B cell (primary cell): Measurements from ENCODE around the gene COBLL1. TPM values are rescaled to one million over a fixed set of nuclear protein-coding genes. Genes with fewer than 3 reads are reported as not detected.

Experiments used
- ATAC-seq: fragments of 200-7000 bp; cut with Tn5 transposase; one replicate; pipeline ENCODE4 v1.10.0; 2021; ENCODE audit warnings: low read depth, mild to moderate bottlenecking, moderate number of reproducible peaks, moderate library complexity
- CTCF ChIA-PET: fragments of 350-600 bp; sonication (Branson Sonifier 250); formaldehyde crosslinking; loops from one replicate; lab custom pipeline; 2021; ENCODE audit warnings: antibody characterized with exemption, inconsistent platforms; lab: Charles Lee
- POLR2A ChIA-PET: fragments of 350-600 bp; sonication (Branson Sonifier 250); formaldehyde crosslinking; loops from one replicate; lab custom pipeline; 2021; ENCODE audit warnings: antibody characterized with exemption; lab: Charles Lee
- DNase-seq: peaks from one replicate; pipeline ENCODE4 v3.0.0; 2013
- H2AFZ ChIP-seq: 2 replicates; pipeline ENCODE4 v1.6.1; 2012; ENCODE audit warnings: mild to moderate bottlenecking, low read depth, low read length; ENCODE audit not compliant: insufficient read depth, poor library complexity, severe bottlenecking
- H3K27ac ChIP-seq, 2 donors: 1 replicate in 1 of 2; 2 replicates in 1 of 2; pipeline ENCODE4 v1.5.1; 2012 to 2013; ENCODE audit warnings: low read length in 2 of 2, mild to moderate bottlenecking in 2 of 2, moderate library complexity in 1 of 2
- H3K27me3 ChIP-seq, 4 experiments: fragments of 200-600 bp in 1 of 4; sonication (generic) in 1 of 4; replicated peaks in 1 of 4; 1 replicate in 2 of 4; 2 replicates in 2 of 4; pipeline versions ENCODE4 v1.6.1 to v1.7.0; 2013 to 2016; ENCODE audit warnings: low read length in 3 of 4, mild to moderate bottlenecking in 2 of 4, mixed read lengths in 1 of 4, moderate library complexity in 1 of 4; ENCODE audit not compliant: insufficient read depth in 4 of 4, control insufficient read depth in 3 of 4; ENCODE audit errors: control extremely low read depth in 1 of 4
- H3K36me3 ChIP-seq, 2 experiments: replicated peaks in 1 of 2; 1 replicate in 1 of 2; 2 replicates in 1 of 2; pipeline versions ENCODE4 v1.6.1 to v1.7.1; 2013; ENCODE audit warnings: low read length in 1 of 2; ENCODE audit not compliant: insufficient read depth in 2 of 2, control insufficient read depth in 1 of 2; ENCODE audit errors: control extremely low read depth in 1 of 2, extremely low read depth in 1 of 2
- H3K4me1 ChIP-seq, 2 donors: fragments of 200-600 bp in 1 of 2; sonication (generic) in 1 of 2; 1 replicate in 1 of 2; 2 replicates in 1 of 2; pipeline versions ENCODE4 v1.5.1 to v1.6.1; 2013 to 2017; ENCODE audit warnings: low read length in 2 of 2; ENCODE audit not compliant: control insufficient read depth in 2 of 2, insufficient read depth in 2 of 2
- H3K4me2 ChIP-seq: replicated peaks from 2 replicates; pipeline ENCODE3; 2012; ENCODE audit warnings: mild to moderate bottlenecking, low read depth, low read length; ENCODE audit not compliant: poor library complexity, severe bottlenecking
- H3K4me3 ChIP-seq, 5 experiments: fragments of 200-600 bp in 1 of 5; sonication (generic) in 1 of 5; 1 replicate in 3 of 5; 2 replicates in 2 of 5; pipeline versions ENCODE4 v1.5.1 to v1.7.0; 2011 to 2016; ENCODE audit warnings: low read length in 4 of 5, mild to moderate bottlenecking in 4 of 5, low read depth in 2 of 5, control low read depth in 1 of 5, moderate library complexity in 1 of 5; ENCODE audit not compliant: insufficient read depth in 1 of 5; ENCODE audit errors: control extremely low read depth in 1 of 5, extremely low read depth in 1 of 5
- H3K79me2 ChIP-seq: fragments of 200-600 bp; sonication (generic); one replicate; pipeline ENCODE4 v1.6.0; 2016; ENCODE audit warnings: low read length; ENCODE audit not compliant: control insufficient read depth, insufficient read depth
- H3K9ac ChIP-seq: fragments of 200-600 bp; sonication (generic); 2 replicates; pipeline ENCODE4 v1.6.1; 2017; ENCODE audit warnings: mild to moderate bottlenecking, low read length, moderate library complexity
- H3K9me3 ChIP-seq, 3 donors: one replicate each; pipeline versions ENCODE4 v1.6.1 to v1.7.1; 2013; ENCODE audit warnings: low read length in 2 of 3; ENCODE audit not compliant: control insufficient read depth in 2 of 3, insufficient read depth in 1 of 3; ENCODE audit errors: control extremely low read depth in 1 of 3
- H4K20me1 ChIP-seq: 2 replicates; pipeline ENCODE4 v1.6.0; 2012; ENCODE audit warnings: mild to moderate bottlenecking, low read length; ENCODE audit not compliant: insufficient read depth, control insufficient read depth, poor library complexity, severe bottlenecking
- H3K27ac Mint-ChIP-seq: one replicate; pipeline ENCODE4 v1.8.0; 2021; ENCODE audit warnings: mixed read lengths
- H3K27me3 Mint-ChIP-seq: one replicate; pipeline ENCODE4 v1.8.0; 2021; ENCODE audit warnings: mixed read lengths
- H3K4me1 Mint-ChIP-seq: one replicate; pipeline ENCODE4 v1.8.0; 2021; ENCODE audit warnings: mixed read lengths
- H3K4me3 Mint-ChIP-seq: one replicate; pipeline ENCODE4 v1.8.0; 2021; ENCODE audit warnings: mixed read lengths
- H3K9me3 Mint-ChIP-seq: one replicate; pipeline ENCODE4 v1.8.0; 2022; ENCODE audit warnings: mixed read lengths; ENCODE audit not compliant: insufficient read depth
- CTCF ChIP-seq: fragments of 200-600 bp; IDR thresholded peaks from one replicate; pipeline ENCODE4 v1.8.0; 2022; ENCODE audit warnings: antibody characterized with exemption, mild to moderate bottlenecking
- EZH2 ChIP-seq: IDR thresholded peaks from 2 replicates; pipeline ENCODE4 v1.6.1; 2012; ENCODE audit warnings: borderline replicate concordance, low read depth, mild to moderate bottlenecking, moderate library complexity, low read length; ENCODE audit not compliant: insufficient read depth, poor library complexity, severe bottlenecking
- WGBS: methylation state at CpG from one replicate; pipeline ENCODE4 v1.1.5; 2013; ENCODE audit warnings: missing lambda C conversion rate; ENCODE audit not compliant: insufficient coverage; 5-methylcytosine and 5-hydroxymethylcytosine counted together
- intact Hi-C: fragments of 100-400 bp; cut with micrococcal nuclease; formaldehyde crosslinking; loops from one replicate; pipeline ENCODE4 v1.10.0; 2022
- polyA plus RNA-seq: library from polyadenylated mRNA; depleted of rRNA; stranded (reverse); fragments of >200 nt; gene quantifications from 2 replicates; pipeline ENCODE4 v1.2.3, GENCODE V29; 2012
- total RNA-seq, 2 donors: library from RNA; stranded (reverse); fragments of 120-200 nt in 1 of 2; gene quantifications; 1 replicate in 1 of 2; 2 replicates in 1 of 2; pipeline versions ENCODE4 v1.2.3 to v1.2.4, GENCODE V29; 2013 to 2022

COBLL1 gene
- total and polyA plus RNA-seq, 2 donors (not counting 1 experiment from before 2014, with no cell fraction given): 45.1 to 234 TPM

- intact Hi-C loops: no loop called here
- Mint-ChIP-seq H3K4me3 (no peak overlapping the region), H3K4me1 (no peaks in the 10 kb centered on the region), H3K9me3 (no peaks in the 10 kb centered on the region), H3K27ac (no peak overlapping the region), H3K27me3 (no peaks in the 10 kb centered on the region)
- Histone ChIP-seq H3K79me2 (no peaks in the 10 kb centered on the region), H3K4me3 (no peak overlapping the region), H3K27me3 (no peaks in the 10 kb centered on the region), H3K4me2 (no peak overlapping the region), H2AFZ (no peak overlapping the region), H3K36me3 (peaks cover 13 to 86% of the 10 kb centered on the region in 2 experiments), H4K20me1 (no peaks in the 10 kb centered on the region), H3K9me3 (peaks cover 0 to 1% (median 0%) of the 10 kb centered on the region in 3 donors), H3K9ac (no peak overlapping the region), H3K4me1 (no peaks in the 10 kb centered on the region), H3K27ac (no peak overlapping the region)
- DNase-seq: no peak
- CTCF ChIA-PET: interaction anchor here (0.9 to 1.0 kb wide), 2 partner anchors 9 to 26 kb away, joined by 3 to 4 read pairs; no protein-coding TSS in a partner anchor
- ATAC-seq: no peak
- WGBS: no CpG with 5 or more reads among the region's 2 CpGs
- TF ChIP-seq CTCF (no peak), EZH2 (no peak)
- POLR2A ChIA-PET: no interaction called here
Observed at GRCh38 chr2:164691346-164691887, 150.2 kb downstream of the COBLL1 start.

GRCh38 chr2:164690361-164690760 is 151.3 kb downstream of the COBLL1 start:
- Histone ChIP-seq H3K27ac (no peak overlapping the region), H3K4me2 (no peak overlapping the region), H3K79me2 (no peaks in the 10 kb centered on the region), H3K4me3 (no peak overlapping the region), H4K20me1 (no peaks in the 10 kb centered on the region), H3K4me1 (no peaks in the 10 kb centered on the region), H3K36me3 (peaks cover 12 to 80% of the 10 kb centered on the region in 2 experiments), H2AFZ (no peak overlapping the region), H3K27me3 (no peaks in the 10 kb centered on the region), H3K9ac (no peak overlapping the region), H3K9me3 (peaks cover 0 to 1% (median 0%) of the 10 kb centered on the region in 3 donors)
- Mint-ChIP-seq H3K4me1 (no peaks in the 10 kb centered on the region), H3K4me3 (no peak overlapping the region), H3K27ac (no peak overlapping the region), H3K9me3 (no peaks in the 10 kb centered on the region), H3K27me3 (no peaks in the 10 kb centered on the region)
- ATAC-seq (no peak), DNase-seq (no peak)
- ChIA-PET POLR2A (no interaction called here), CTCF (no interaction called here)
- intact Hi-C loops: no loop called here
- no CpG with 5 or more reads among the region's 2 CpGs for WGBS
- no peak for TF ChIP-seq EZH2
- no peak for TF ChIP-seq CTCF
